ENCODE results near the gene GFRA4.

GFRA4 gene

GRCh38 chr20:3706774-3707507 is 43.7 kb upstream of the GFRA4 start:
- H3K4me3 ChIP-seq (replicated peaks; ENCODE audit: low read depth, low read length), result no peak overlapping the region
- no peak for DNase-seq (ENCODE audit: extremely low read depth, low read depth)
- TF ChIP-seq, protein P1, sequence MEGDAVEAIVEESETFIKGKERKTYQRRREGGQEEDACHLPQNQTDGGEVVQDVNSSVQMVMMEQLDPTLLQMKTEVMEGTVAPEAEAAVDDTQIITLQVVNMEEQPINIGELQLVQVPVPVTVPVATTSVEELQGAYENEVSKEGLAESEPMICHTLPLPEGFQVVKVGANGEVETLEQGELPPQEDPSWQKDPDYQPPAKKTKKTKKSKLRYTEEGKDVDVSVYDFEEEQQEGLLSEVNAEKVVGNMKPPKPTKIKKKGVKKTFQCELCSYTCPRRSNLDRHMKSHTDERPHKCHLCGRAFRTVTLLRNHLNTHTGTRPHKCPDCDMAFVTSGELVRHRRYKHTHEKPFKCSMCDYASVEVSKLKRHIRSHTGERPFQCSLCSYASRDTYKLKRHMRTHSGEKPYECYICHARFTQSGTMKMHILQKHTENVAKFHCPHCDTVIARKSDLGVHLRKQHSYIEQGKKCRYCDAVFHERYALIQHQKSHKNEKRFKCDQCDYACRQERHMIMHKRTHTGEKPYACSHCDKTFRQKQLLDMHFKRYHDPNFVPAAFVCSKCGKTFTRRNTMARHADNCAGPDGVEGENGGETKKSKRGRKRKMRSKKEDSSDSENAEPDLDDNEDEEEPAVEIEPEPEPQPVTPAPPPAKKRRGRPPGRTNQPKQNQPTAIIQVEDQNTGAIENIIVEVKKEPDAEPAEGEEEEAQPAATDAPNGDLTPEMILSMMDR (IDR thresholded peaks at IDR 0.05; ENCODE audit: low read depth, low read length, missing control alignments), result no peak

- no peak overlapping the region for H3K4me3 ChIP-seq (replicated peaks; ENCODE audit: low read depth, low read length)
- no peak for DNase-seq (ENCODE audit: extremely low read depth, low read depth)
- TF ChIP-seq, protein P1 (IDR thresholded peaks at IDR 0.05; ENCODE audit: low read depth, low read length, missing control alignments), result no peak
Measured at GRCh38 chr20:3705970-3706739, 43.0 kb upstream of the GFRA4 start.

DNA sequence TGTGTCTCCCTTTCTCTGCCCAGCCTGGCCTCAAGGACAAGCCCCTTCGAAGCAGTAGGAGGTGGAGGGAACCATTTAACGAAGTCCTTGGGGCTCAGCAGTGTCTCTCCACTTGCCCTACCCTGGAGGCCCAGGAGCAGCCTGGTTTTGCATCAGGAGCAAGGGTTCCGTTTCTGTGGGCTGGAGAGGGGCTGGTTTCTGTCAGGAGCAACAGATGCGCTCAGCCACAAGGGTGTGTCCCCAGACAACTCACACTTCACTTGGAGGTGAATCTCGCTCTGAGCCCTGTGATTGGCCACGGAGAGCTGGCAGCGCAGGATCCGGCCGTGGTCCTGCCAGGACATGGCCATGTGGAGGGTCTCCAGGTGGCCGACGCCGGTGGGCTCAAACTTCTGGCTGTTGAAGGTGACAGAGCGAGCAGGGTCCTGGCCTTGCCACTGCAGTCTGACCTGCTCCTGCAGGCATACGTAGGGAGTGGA is 42.3 kb upstream of the GFRA4 start:
- DNase-seq (ENCODE audit: extremely low read depth, low read depth), result no peak
- no peak overlapping the region for H3K4me3 ChIP-seq (replicated peaks; ENCODE audit: low read depth, low read length)
- TF ChIP-seq, protein P1 (IDR thresholded peaks at IDR 0.05; ENCODE audit: low read depth, low read length, missing control alignments), result no peak

DNA sequence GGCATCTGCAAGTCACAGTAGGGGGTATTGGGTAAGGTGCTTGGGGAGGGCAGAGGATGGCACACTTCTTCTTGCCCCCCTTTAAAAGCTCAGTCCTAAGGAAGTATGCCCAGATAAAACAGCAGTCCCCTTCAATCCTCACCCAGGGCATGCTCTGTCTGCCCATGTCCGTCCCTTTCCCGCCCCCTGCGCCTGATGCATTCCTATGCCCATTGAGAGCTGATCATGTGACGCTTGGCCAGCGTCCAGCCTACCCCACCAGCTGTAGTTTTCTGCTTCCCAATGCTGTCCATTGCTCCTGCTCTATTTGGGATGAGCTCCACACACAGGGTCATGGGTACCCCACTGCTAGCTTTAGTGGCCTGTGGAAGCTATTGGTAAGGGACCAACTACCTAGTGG is 40.9 kb upstream of the GFRA4 start:
- no peak for DNase-seq (ENCODE audit: extremely low read depth, low read depth)
- no peak overlapping the region for H3K4me3 ChIP-seq (replicated peaks; ENCODE audit: low read depth, low read length)
- TF ChIP-seq, protein P1 (IDR thresholded peaks at IDR 0.05; ENCODE audit: low read depth, low read length, missing control alignments), result no peak

DNA sequence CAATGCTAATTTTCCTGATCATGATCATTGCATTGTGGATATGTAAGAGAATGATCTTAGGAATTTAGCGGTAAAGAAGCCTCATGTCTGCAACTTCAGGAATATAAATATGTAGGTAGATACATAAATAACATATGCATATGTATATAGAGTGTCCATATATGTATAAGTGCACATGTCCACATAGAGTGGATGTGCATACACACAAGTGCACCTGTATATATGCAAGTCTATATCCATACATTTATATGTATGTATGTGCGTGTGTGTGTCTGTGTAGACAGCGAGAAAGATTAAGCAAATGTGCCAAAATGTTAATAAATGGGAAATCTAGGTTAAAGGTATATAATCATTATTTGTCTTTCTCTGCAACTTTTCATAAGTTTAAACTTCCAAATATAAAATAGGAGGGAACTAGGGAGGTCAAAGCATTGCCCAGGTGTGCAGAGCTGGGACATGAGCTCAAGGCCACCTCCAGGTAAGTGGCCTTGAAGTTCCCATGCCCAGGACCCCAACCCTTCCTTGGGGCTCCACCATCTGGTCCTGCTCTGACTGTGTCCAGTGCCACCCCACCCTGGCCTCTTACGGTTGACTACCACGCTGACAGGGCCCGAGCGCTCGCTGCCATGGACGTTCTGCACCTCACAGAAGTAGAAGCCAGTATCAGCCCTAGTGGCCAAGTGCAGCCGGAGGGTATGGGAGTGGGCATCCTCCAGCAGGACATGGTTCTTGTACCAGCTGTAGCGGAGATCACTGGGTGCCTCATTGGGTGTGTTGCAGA is 39.6 kb upstream of the GFRA4 start:
- TF ChIP-seq, protein P1 (IDR thresholded peaks at IDR 0.05; ENCODE audit: low read depth, low read length, missing control alignments), result no peak
- no peak for DNase-seq (ENCODE audit: extremely low read depth, low read depth)
- no peak overlapping the region for H3K4me3 ChIP-seq (replicated peaks; ENCODE audit: low read depth, low read length)

DNA sequence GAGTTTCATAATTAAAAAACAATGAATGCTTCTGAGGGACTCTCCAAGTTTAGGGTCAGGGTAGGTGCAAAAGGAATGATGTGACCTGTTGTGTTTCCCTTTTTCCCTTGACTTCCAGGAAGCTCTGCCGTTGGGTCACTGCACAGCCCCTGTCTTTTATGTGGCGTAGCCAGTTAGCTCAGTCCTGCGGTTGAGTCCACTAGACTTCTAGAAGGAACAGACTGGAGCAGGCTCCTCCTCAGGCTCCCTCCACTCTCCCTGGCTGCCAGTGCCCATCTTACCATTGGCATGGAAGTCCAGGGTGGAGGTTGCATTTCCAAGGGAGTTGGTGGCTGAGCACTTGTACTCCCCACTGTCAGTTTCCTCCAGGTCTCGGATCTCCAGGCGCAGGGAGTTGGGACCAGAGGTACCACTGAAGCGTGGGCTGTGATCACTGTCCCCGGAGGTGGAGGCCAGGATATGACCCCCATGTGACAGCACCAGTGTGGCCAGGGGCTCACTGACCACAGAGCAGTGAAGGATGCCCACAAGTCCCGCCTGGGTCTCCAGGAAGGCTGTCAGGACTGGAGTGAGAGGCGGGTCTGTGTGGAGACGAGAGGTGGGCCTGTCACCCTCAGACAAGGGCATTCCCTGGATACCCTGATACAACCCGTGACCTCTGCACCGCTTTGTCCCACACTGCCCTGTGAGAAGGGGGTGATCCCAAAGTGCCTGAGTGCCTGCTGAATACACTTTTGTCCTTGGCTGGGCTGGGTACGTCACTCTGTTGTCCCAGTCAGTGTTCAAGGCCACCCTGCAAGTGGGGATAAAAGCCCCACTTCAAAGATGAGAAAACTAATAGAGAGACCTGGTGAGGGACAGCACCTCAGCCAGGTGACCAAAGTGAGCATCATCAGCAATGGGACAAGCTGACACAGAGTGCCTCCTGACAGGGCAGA is 38.1 kb upstream of the GFRA4 start:
- H3K4me3 ChIP-seq (replicated peaks; ENCODE audit: low read depth, low read length), result no peak overlapping the region
- no peak for DNase-seq (ENCODE audit: extremely low read depth, low read depth)
- TF ChIP-seq, protein P1 (IDR thresholded peaks at IDR 0.05; ENCODE audit: low read depth, low read length, missing control alignments), result no peak
